Uterus (tissue), 4 donors: ENCODE measurements around the gene CRYL1. TPM values are rescaled to one million over a fixed set of nuclear protein-coding genes. Genes with fewer than 3 reads are reported as not detected.

Source experiments
- DNase-seq, 2 donors: peaks; one replicate each; pipeline ENCODE4 v3.0.0-alpha.2; 2019 to 2020
- H3K27ac ChIP-seq, 2 donors: fragments of 200-600 bp; sonication (generic); 1 replicate in 1 of 2; 2 replicates in 1 of 2; pipeline ENCODE4 v1.5.1; 2016 to 2018
- H3K27me3 ChIP-seq, 2 donors: fragments of 200-600 bp; sonication (generic); one replicate each; pipeline ENCODE4 v1.5.1; 2018 to 2019; ENCODE audit warnings: control low read depth in 1 of 2
- H3K36me3 ChIP-seq, 2 donors: fragments of 200-600 bp; sonication (generic); one replicate each; pipeline ENCODE4 v1.5.1; 2019; ENCODE audit warnings: control low read depth in 1 of 2
- H3K4me1 ChIP-seq, 2 donors: fragments of 200-600 bp; sonication (generic); one replicate each; pipeline ENCODE4 v1.5.1; 2018 to 2019; ENCODE audit warnings: control low read depth in 1 of 2
- H3K4me3 ChIP-seq, 2 donors: fragments of 200-600 bp; sonication (generic); 1 replicate in 1 of 2; 2 replicates in 1 of 2; pipeline ENCODE4 v1.5.1; 2018 to 2019; ENCODE audit warnings: mild to moderate bottlenecking in 1 of 2
- H3K9me3 ChIP-seq, 2 donors: fragments of 200-600 bp; sonication (generic); one replicate each; pipeline ENCODE4 v1.5.1; 2019; ENCODE audit warnings: control low read depth in 1 of 2
- CTCF ChIP-seq, 4 experiments: fragments of 200-600 bp in 2 of 4; fragments of 450-650 bp in 2 of 4; sonication (generic) in 2 of 4; IDR thresholded peaks; one replicate each; pipeline ENCODE4 v1.5.1; 2016 to 2019; ENCODE audit warnings: antibody characterized with exemption in 4 of 4, mild to moderate bottlenecking in 2 of 4, moderate library complexity in 1 of 4
- POLR2A ChIP-seq, 2 donors: fragments of 450-650 bp; IDR thresholded peaks; one replicate each; pipeline ENCODE4 v1.6.1; 2016; ENCODE audit warnings: antibody characterized with exemption in 2 of 2, mild to moderate bottlenecking in 1 of 2, moderate library complexity in 1 of 2
- intact Hi-C: fragments of 100-400 bp; cut with DNase I; formaldehyde crosslinking; loops from one replicate; pipeline ENCODE4 v1.15.1; 2023; ENCODE audit warnings: low total_unique reads
- total RNA-seq, 4 donors: library from RNA; depleted of rRNA in 3 of 4; stranded (reverse); fragments of >200 nt in 3 of 4; gene quantifications; one replicate each; pipeline versions ENCODE4 v1.1.0 to v1.2.4, GENCODE V29; 2014 to 2023
- donor health status: DM: yes; HTN: yes; CAD: no.

CRYL1 gene
- total RNA-seq = 10 to 100 TPM; 35.6 to 90.4 (median 50.7) TPM

GRCh38 chr13:20525601-20526544 lies at the start of gene CRYL1:
Gene CRYL1 (minus strand): TSS chr13:20525857. CDS start chr13:20525794, 63 bp downstream.
- no peak for TF ChIP-seq CTCF (IDR thresholded peaks at IDR 0.05)
- TF ChIP-seq POLR2A (IDR thresholded peaks at IDR 0.05) = peak; percentile 20 to 59
- H3K9me3 ChIP-seq = no peaks in the 10 kb centered on the region
- no peaks in the 10 kb centered on the region for H3K36me3 ChIP-seq
- peak within 1 kb of the TSS; percentile 60 to 70 for H3K27ac ChIP-seq
- intact Hi-C loops = no loop called here
- H3K27me3 ChIP-seq = no peaks in the 10 kb centered on the region
- H3K4me3 ChIP-seq = peak within 1 kb of the TSS; percentile 48 to 94
- H3K4me1 ChIP-seq = no peaks in the 10 kb centered on the region
- peak; percentile 62 to 77 for DNase-seq

GRCh38 chr13:20573636-20574035 lies 48.0 kb upstream of the CRYL1 start:
- H3K36me3 ChIP-seq = no peaks in the 10 kb centered on the region
- no peak overlapping the region for H3K4me3 ChIP-seq
- no peak overlapping the region for H3K27ac ChIP-seq
- no peak for TF ChIP-seq CTCF (IDR thresholded peaks at IDR 0.05)
- no peaks in the 10 kb centered on the region for H3K4me1 ChIP-seq
- no peaks in the 10 kb centered on the region for H3K27me3 ChIP-seq
- no peak for DNase-seq
- peaks cover 0 to 7% of the 10 kb centered on the region in 2 donors for H3K9me3 ChIP-seq
- intact Hi-C loops = no loop called here

GRCh38 chr13:20573186-20573585 lies 47.5 kb upstream of the CRYL1 start:
- Histone ChIP-seq H3K27me3 (no peaks in the 10 kb centered on the region), H3K4me3 (no peak overlapping the region), H3K36me3 (no peaks in the 10 kb centered on the region), H3K27ac (no peak overlapping the region), H3K9me3 (peaks cover 0 to 7% of the 10 kb centered on the region in 2 donors), H3K4me1 (no peaks in the 10 kb centered on the region)
- TF ChIP-seq POLR2A (IDR thresholded peaks at IDR 0.05) = no peak
- no peak for TF ChIP-seq CTCF (IDR thresholded peaks at IDR 0.05)
- intact Hi-C loops = no loop called here
- DNase-seq = no peak

GRCh38 chr13:20571676-20572075 lies 46.0 kb upstream of the CRYL1 start:
- no peaks in the 10 kb centered on the region for H3K4me1 ChIP-seq
- H3K27ac ChIP-seq = no peak overlapping the region
- no peaks in the 10 kb centered on the region for H3K36me3 ChIP-seq
- no peak overlapping the region for H3K4me3 ChIP-seq
- DNase-seq = no peak
- H3K27me3 ChIP-seq = no peaks in the 10 kb centered on the region
- H3K9me3 ChIP-seq = peaks cover 0 to 5% of the 10 kb centered on the region in 2 donors
- no peak for TF ChIP-seq POLR2A (IDR thresholded peaks at IDR 0.05)
- TF ChIP-seq CTCF (IDR thresholded peaks at IDR 0.05) = no peak
- intact Hi-C loops = no loop called here

GRCh38 chr13:20570517-20570916 lies 44.9 kb upstream of the CRYL1 start:
- DNase-seq = no peak
- H3K4me1 ChIP-seq = no peaks in the 10 kb centered on the region
- no peaks in the 10 kb centered on the region for H3K36me3 ChIP-seq
- intact Hi-C loops = no loop called here
- TF ChIP-seq CTCF (IDR thresholded peaks at IDR 0.05) = no peak
- TF ChIP-seq POLR2A (IDR thresholded peaks at IDR 0.05) = no peak
- H3K27me3 ChIP-seq = no peaks in the 10 kb centered on the region
- no peaks in the 10 kb centered on the region for H3K9me3 ChIP-seq
- no peak overlapping the region for H3K27ac ChIP-seq
- H3K4me3 ChIP-seq = no peak overlapping the region
